Activated effector memory CD4-positive, alpha-beta T cell treated with Interleukin-2 at 50 U/mL for 16 hours (primary cell): ENCODE measurements around the gene PRKAR2B.
"Not testable (repeated sequence)": the region's sequence is repeated elsewhere in the genome, so short reads cannot be mapped to it uniquely, and the experiment has no call there.

Source experiments
- DNase-seq: peaks from one replicate; pipeline ENCODE4 v3.0.0-alpha.2; 2020

The PRKAR2B gene

DNA sequence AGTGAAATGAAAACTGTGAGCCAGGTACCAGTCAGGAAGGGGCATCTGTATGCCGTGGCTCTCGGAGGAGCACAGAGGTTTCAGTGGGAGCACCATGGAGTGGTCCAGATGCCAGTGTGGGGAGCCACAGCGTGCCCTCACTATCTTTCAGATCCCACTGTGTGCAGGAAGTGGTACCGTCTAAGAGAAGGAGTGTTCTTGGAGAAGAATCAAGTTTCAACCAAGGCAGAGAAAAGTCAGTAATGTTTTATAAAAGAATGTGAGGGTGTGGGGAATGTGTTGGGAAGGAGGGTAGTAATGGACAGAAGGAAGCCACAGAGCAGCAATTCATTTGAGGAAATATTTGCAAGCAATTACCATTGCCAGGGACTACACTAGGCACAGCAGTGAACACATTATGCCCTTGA is 35.6 kb downstream of the PRKAR2B start:
- DNase-seq, result no peak

DNA sequence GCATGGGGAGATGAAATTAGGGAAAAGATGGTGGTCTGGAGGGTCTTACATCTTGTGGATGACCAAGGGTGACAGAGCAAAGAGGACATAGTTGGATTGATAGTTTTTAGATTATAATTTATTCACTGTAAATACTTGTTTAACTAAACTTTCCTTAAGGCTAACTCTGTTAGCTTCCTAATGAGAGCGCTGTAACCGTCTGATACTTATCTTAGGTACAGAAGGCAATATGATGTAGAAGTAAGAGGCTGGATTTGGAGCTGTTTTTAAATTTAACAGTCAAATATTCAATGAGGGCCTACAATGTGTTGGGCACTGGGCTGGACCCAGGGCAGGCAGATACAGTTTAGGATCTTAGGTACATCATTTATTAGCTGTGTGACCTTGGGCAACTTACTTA is 36.0 kb downstream of the PRKAR2B start:
- DNase-seq, result no peak

DNA sequence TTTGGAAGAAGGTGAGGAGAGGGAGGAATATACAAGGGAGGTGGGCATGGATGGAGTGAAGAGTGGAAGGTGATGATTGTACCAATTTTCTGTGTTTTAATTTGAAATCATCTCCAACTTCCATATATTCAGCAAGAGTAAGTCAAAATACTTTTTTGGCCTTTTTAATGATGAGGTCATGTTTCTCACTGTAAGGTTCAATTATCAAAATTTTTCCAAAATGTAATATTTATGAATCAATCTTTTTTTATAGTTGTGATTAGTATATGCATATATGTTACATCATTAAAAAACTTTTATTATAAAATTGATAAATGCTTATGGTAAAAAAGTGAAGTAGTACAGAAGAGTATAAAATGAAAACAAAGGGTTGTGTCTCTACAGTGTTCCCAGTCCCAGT is 40.7 kb downstream of the PRKAR2B start:
- DNase-seq, result no peak

DNA sequence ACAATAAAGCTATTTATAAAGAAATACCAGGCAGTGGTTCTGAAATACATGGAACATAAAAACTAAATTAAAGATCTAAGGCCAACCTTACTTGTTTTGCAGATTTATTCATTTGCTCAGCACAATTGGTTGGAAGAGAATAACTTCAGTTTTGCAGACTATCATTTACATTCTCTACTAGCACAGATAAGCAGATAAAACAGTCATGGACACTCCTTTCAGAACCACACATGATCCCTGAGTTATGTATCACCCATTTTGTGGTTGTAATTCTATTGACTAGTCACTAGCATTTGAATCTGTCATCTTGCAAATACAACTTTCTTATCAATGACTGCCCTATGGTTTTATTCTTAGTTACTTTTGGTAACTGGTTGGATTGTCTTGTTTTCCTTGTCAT is 45.1 kb downstream of the PRKAR2B start:
- DNase-seq, result no peak

DNA sequence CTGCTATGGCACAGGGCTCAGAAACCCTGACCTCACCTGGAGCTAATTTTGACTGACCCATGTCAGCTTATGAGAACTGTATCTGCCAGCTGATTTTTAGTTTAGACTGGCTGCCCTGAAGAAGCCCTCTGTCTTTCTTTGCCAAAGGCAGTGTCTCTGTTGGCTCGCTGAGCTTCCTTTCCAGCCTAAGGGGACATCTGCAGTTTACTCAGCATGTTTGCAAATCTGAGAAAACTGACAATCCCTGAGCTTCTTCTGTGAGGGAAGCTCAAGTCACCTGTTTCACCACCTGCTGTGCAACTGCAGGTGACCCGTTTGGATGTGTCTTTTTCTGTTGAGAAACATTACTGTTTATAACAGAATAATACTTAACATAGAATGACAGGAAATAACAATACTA is 46.0 kb downstream of the PRKAR2B start:
- no peak for DNase-seq

DNA sequence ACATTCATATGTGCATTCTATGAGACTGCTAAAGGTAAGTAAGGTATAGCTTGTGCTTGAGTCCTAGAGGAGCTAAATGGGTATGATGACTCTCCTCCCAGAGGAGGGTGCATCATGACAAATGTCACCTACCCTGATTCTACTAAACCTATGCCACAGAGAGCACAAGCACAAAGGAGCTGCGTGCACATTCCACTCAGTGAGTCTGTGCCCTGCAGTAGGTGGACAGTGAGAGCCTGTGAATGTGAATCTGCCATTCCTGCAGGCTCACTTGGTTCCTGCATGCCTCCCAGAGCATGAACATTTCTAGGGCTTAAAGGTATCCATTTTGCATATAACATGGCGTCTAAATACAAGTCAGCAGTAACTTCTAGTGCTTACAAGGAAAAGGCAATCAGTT is 46.8 kb downstream of the PRKAR2B start:
- DNase-seq, result no peak

DNA sequence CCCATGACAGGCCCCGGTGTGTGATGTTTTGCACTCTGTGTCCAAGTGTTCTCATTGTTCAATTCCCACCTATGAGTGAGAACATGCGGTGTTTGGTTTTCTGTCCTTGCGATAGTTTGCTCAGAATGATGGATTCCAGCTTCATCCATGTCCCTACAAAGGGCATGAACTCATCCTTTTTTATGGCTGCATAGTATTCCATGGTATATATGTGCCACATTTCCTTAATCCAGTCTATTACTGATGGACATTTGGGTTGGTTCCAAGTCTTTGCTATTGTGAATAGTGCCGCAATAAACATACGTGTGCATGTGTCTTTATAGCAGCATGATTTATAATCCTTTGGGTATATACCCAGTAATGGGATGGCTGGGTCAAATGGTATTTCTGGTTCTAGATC is 49.2 kb downstream of the PRKAR2B start:
- DNase-seq, result not testable (repeated sequence)

DNA sequence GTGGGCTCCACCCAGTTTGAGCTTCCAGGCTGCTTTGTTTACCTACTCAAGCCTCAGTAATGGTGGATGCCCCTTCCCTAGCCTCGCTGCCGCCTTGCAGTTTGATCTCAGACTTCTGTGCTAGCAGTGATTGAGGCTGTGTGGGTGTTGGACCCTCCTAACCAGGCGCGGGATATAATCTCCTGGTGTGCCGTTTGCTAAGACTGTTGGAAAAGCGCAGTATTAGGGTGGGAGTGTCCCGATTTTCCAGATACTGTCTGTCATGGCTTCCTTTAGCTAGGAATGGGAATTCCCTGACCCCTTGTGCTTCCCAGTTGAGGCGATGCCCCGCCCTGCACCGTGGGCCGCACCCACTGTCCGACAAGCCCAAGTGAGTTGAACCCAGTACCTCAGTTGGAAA is 54.6 kb downstream of the PRKAR2B start:
- not testable (repeated sequence) for DNase-seq

DNA sequence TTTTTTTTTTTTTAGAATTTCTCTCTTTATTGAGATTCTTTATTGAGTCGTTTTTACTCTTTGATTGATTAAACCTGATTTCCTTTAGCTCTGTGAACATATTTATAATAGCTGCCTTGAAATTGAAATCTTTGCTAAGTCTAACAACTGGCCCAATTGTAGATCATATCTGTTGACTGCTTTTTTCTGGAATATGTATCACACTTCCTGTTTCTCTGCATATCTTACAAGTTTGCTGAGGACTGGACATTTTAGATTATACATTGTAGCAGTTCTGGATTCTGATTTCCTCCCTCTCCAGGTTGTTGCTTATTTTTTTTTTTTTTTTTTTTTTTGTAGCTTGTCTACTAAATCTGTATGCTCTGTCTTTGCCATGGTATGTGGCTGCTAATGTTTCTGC is 56.3 kb downstream of the PRKAR2B start:
- no peak for DNase-seq

DNA sequence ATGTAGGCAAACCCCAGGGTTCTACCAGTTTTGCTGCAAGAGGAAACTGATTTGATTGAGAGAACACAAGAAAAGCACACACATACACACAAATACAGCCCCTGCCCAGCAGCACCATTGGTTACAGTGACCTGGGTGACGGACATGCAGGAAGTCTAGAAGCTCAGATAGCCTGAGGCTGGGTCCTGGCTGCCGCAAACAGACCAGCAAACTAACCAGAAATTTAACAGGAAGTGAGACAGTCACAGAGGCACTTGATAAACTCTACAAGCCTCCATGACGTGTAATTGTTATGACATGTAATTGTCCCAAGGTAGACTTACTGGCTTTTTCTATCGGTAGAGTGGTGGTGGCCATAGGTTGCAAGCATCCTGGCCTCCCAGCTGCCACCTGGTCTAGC is 58.9 kb downstream of the PRKAR2B start:
- no peak for DNase-seq

DNA sequence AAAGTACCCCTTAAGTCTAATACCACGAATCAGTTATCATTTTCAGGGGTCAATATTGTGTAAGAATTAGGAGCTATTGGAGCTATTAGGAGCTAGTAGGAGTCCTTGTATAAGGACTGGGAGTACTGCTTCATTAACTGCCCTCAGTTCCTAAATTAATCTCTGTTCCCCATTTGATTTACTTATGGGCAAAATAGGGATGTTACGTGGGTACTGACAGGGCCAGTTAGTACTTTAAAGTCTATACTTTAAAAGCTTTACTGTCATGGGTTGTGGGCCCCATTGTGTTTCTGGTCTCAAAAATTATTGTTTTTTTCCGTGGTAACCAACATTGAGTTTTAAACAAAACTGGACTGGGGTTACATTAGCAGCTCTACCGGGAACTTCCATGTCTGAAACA is 60.3 kb downstream of the PRKAR2B start:
- no peak for DNase-seq

DNA sequence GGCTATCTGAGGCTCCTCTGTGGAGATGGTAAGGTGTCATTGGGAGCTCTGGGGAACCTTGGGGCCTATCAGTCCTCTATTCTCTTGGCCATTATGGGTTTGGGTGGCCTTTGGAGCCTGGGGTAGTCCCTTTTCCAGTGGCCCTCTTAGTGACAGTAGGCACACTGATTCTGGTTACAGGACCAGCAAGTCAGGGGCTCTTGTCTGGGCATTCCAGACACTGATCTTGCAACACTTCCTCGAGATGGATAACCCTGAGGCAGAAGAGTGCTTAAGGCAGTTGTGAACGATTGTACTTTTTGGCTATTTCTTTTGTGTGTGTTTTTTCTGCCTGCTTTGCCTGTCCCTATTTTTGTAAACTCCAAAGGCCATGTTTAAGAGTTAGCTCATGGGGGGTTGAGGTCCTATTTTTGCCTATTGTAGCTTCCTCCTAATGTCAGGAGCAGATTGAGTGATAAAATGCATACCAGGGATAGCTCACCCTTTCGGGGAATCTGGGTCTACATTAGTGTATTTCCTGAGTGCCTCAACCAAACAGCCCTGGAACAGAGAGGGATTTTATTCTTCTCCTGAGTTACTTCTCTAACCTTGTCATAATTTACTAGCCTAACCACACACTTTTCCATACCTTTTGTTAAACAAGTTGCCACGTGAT is 61.2 kb downstream of the PRKAR2B start:
- no peak for DNase-seq

DNA sequence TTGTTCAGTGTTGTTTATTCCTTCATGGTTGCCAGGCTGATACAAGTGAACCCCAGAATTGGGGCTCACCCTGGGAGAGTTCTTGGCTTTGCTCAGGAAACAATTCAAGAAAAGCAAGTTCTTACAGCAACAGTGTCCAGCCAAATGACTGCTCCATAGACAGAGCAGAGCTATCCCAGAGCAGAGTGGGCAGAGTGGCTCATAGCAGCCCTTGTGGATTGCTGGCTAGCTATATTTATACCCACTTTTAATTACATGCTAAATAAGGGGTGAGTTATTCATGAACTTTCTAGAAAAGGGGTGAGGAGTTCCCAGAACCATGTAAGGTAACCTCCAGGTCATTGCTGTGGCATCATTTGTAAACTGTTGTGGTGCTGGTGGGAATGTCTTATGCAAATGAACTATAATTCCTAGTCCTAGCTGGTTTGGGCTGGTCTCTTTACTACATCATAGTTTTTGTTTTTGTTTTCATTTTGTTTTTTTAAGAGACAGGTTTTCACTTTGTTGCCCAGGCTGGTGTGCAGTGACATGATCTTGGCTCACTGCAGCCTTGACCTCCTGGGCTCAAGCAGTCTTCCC is 64.4 kb downstream of the PRKAR2B start:
- DNase-seq, result no peak

DNA sequence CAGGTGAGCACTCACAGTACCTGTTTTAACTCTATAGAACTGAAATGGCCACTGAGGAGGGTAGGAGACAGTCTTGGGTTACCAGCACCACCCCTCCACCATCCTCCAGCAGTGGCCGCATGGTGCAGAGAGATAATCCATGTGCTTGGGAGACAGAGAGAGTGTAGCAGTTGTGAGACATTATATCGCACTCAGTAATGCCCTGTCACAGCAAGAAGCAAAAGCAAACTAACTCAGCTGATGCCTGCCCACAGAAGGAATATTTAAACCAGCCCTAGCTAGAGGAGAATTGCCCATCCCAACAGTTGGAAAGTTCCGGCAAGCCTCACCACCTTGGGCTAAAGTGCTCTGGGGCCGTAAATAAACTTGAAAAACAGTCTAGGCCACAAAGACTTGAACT is 65.5 kb downstream of the PRKAR2B start:
- DNase-seq, result no peak

DNA sequence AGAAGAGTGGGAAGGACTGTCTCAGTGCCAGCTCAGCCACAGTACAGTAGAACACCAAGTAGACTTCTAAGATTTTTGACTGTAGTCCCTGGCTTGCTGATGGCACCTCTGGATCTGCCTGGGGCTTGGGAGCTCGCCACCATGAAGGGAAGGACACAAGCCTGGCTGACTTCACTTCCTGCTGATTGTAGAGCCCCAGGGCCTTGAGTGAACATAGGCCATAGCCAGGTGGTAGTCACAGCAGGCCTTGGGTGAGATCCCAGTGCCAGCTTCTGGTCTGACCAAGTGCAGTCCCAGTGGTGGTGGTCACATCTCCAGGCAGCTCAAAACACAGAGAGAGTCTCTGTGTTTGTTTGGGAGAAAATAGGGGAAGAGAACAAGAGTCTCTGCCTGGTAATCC is 66.7 kb downstream of the PRKAR2B start:
- DNase-seq, result no peak

DNA sequence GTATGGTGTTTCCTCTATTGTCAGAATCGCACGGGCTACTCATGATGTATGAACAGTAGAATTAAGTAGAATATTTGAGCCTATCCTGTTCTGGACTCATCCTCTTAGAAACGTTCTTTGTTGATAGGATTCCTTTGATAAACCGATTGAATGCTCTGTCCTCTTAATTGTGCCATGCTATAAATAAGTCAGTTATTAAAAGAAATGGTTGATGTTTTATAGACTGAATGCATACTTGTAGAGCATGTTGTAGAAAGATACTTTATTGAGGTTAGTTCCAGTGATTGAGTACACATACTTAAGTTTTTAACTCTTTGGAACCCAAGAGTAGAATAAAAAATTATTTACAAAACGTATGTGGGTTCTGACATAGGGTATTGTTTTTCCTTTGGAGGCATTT is 69.4 kb downstream of the PRKAR2B start:
- DNase-seq, result no peak

DNA sequence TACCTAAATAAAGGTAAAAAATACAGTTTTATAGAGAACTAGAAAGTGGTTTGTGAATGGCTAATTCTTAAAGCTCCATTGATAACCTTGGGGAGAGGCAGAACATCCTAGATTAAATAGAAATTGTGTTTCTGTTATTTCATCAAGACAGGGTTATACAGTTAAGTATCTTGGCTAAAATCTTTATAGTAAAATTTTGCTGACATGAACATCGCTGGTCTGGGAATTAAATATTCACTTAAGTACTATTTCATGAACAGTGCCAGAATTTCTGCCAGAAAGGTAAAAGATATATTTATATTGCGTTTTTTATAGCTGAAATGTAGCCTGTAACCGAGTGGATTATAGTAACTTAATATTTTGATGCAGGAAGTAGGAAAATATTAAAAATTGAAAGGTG is 70.6 kb downstream of the PRKAR2B start:
- DNase-seq, result no peak

DNA sequence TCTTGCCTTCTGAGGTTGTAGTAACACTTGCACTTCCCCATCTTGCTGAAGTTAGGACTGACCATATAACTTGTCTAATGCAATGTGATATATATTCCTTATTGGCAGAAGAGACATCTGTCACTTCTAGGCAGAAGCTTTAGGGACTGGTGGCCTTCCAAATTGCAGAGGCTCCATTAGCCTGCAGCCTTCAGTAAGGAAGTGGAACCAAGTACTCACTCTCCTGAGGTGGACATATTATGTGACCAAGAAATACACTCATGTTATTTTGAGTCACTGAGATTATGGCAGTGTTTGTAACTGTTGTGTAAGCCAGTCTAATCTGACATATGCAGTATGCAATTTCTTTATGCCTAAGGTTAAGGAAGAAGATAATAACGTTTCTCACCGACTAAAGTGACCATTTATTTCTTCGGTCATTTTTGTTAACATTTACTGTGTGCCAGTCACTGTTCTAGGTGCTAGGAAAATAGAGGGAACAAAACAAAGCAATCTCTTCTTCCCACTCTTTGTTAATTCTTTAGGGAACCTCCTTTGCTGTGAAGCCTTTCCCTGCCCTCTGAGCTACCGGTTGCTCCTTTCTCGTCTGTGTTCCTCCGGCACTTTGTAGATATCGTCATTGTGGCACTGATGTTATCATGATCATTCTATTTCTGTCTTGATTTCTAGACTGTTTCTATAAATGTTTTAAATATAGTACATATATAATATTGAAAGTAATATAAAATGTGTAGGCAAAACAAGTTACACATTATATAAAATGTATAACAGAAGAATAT is 71.4 kb downstream of the PRKAR2B start:
- no peak for DNase-seq

DNA sequence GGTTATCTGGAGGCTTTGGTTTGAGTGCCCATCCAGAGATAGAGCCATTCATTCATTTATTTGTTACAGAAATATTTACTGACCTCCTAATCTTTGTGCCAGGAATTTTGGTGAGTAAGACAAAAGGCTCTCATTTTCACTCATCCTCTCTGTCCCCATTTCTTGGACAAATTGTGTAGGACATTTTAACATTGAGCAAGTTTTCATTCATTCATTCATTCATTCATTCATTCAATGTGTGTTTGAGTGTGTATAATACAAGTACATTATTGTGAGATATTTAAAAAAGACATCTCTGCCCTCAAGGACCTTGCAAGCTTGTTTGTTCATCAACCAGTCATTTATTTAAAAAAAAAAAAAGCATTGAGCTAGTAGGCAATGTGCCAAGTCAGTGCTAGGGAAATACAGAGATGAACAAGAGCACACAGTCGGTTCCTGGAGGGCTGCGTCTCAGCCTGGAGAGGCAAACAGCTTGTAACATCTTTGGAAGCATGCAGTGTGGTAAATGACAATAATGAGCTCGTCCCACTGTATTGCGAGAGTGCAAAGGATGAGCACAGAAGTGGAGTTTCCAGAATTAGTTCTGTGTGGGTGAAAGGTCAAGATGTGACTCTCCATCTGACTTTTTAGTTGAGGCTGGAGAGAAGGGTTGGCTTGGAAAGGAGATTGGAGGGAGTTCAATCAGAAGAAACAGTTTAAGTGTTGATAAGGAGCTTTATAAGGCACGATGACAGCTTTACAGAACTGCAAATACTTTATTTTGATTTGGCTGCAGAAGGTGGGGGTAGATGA is 73.8 kb downstream of the PRKAR2B start:
- no peak for DNase-seq

DNA sequence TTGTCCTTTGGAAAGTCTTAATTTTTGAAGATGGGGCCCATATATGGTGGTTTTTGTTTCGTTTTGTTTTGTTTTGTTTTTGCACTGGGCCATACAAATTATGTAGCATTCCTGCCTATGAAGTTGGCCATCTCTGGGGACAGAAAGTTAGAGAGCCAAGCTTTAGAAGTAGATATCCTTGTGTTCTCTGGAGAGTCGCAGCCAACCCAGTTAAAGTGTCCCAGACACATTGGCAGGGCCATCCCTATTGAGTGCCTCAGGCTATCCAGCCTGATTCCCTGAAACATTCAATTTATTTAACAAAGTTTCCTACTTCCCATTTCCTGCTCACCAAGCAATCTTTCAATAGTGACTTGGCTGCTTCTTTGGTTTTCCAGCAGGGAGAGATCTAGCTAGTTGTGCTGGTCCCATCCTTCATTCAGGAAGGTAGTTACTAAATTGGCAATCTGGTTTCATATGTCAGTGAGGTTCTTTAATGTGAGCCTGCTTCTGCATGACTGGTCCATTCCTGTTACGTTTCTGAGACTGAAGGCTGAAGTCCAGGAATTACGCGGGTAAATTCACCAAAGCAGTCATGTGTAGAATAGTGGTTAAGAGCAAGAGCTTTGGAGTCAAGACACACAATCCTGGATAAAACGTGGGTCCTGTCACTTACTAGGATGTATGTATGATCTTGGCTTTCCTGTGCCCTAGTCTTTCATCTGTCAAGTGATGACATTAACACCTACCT is 75.0 kb downstream of the PRKAR2B start:
- no peak for DNase-seq

DNA sequence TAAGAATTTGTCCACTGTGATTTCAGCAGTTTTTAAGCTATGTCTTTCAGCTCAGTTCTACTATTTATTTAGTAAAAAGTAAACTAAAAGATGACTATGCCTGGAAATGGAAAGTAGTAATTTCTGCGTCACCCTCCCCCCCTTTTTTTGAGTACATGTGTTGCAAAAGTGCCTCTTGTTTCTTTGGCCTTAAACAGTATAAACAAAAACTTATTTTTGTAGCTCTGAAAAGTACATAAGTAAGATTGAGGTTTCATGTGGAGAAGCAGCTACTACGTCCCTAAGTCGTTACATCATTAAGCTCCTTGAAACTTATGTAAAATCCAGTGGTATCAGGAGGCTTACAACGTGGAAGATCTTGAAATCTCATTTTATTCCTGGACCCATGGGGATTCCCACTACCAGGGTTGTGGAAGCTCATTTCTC is 78.0 kb downstream of the PRKAR2B start:
- DNase-seq, result no peak

DNA sequence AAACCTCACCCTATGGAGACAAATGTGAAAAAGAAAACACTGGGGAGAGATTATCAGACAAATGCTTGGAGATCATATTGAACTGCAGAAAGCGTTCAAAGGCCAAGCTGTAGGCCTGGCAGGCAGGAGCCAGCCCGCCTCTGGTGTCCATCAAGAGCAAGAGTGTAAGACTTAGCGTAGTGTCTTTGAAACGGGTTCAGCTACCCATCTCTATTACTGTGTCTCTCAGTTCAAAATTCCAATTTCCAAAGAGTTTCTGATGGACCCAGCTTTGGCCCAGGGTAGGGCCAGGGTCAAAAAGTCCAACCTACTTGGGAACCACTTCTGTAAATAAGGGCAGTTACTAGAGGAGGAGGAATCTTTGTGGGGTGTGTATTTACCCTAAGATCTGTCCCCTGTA is 78.9 kb downstream of the PRKAR2B start:
- DNase-seq, result no peak

DNA sequence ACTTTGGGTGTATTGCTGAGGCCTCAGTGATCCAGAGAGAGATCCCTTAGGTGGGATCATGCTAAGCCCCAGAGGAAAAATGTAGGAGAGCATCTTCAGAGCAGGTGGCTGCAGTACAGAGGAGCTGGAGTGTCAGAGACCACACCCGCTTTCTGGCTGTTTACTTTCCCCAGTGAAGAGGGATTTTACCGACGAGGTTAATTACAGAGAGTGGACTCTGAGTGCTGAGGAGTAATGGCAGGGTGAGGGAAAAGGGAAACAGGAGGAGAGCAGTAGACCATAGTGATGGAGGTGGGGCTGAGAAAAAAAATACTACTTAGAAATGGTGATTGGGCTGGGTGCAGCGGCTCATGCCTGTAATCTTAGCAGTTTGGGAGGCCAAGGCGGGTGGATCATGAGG is 81.0 kb downstream of the PRKAR2B start:
- no peak for DNase-seq
